ENCODE measurements around the gene SSBP3. TPM values are rescaled to one million over a fixed set of nuclear protein-coding genes. Genes with fewer than 3 reads are reported as not detected.

The SSBP3 gene
- total RNA-seq, 1 experiment from 2014 or later = 115 TPM

- TF ChIP-seq, protein P1, sequence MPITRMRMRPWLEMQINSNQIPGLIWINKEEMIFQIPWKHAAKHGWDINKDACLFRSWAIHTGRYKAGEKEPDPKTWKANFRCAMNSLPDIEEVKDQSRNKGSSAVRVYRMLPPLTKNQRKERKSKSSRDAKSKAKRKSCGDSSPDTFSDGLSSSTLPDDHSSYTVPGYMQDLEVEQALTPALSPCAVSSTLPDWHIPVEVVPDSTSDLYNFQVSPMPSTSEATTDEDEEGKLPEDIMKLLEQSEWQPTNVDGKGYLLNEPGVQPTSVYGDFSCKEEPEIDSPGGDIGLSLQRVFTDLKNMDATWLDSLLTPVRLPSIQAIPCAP (CRISPR knock-in tag; IDR thresholded peaks at IDR 0.05) = no peak
- no peak for TF ChIP-seq ARID4B (CRISPR knock-in tag; IDR thresholded peaks at IDR 0.05; ENCODE audit: borderline replicate concordance)
- TF ChIP-seq IRF2 (CRISPR knock-in tag; IDR thresholded peaks at IDR 0.05; ENCODE audit: borderline replicate concordance, low read depth) = no peak
- TF ChIP-seq SOX15 (CRISPR knock-in tag; IDR thresholded peaks at IDR 0.05) = no peak
- TF ChIP-seq ZBTB21 (CRISPR knock-in tag; IDR thresholded peaks at IDR 0.05; ENCODE audit: borderline replicate concordance) = no peak
- TF ChIP-seq E2F5 (CRISPR knock-in tag; IDR thresholded peaks at IDR 0.05) = no peak
- TF ChIP-seq, protein P2, sequence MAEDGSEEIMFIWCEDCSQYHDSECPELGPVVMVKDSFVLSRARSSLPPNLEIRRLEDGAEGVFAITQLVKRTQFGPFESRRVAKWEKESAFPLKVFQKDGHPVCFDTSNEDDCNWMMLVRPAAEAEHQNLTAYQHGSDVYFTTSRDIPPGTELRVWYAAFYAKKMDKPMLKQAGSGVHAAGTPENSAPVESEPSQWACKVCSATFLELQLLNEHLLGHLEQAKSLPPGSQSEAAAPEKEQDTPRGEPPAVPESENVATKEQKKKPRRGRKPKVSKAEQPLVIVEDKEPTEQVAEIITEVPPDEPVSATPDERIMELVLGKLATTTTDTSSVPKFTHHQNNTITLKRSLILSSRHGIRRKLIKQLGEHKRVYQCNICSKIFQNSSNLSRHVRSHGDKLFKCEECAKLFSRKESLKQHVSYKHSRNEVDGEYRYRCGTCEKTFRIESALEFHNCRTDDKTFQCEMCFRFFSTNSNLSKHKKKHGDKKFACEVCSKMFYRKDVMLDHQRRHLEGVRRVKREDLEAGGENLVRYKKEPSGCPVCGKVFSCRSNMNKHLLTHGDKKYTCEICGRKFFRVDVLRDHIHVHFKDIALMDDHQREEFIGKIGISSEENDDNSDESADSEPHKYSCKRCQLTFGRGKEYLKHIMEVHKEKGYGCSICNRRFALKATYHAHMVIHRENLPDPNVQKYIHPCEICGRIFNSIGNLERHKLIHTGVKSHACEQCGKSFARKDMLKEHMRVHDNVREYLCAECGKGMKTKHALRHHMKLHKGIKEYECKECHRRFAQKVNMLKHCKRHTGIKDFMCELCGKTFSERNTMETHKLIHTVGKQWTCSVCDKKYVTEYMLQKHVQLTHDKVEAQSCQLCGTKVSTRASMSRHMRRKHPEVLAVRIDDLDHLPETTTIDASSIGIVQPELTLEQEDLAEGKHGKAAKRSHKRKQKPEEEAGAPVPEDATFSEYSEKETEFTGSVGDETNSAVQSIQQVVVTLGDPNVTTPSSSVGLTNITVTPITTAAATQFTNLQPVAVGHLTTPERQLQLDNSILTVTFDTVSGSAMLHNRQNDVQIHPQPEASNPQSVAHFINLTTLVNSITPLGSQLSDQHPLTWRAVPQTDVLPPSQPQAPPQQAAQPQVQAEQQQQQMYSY (CRISPR knock-in tag; IDR thresholded peaks at IDR 0.05) = no peak
These were observed 205.6 kb downstream of the SSBP3 start (continued) for GRCh38 chr1:54200519-54200997.

DNA sequence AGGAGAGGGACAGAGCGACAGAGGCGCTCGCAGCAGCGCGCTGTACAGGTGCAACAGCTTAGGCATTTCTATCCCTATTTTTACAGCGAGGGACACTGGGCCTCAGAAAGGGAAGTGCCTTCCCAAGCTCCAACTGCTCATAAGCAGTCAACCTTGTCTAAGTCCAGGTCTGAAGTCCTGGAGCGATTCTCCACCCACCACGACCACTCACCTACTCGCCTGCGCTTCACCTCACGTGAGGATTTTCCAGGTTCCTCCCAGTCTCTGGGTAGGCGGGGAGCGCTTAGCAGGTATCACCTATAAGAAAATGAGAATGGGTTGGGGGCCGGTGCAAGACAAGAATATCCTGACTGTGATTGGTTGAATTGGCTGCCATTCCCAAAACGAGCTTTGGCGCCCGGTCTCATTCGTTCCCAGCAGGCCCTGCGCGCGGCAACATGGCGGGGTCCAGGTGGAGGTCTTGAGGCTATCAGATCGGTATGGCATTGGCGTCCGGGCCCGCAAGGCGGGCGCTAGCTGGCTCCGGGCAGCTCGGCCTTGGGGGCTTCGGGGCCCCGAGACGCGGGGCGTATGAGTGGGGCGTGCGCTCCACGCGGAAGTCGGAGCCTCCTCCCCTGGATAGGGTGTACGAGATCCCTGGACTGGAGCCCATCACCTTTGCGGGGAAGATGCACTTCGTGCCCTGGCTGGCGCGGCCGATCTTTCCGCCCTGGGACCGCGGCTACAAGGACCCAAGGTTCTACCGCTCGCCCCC lies 206.3 kb downstream of the SSBP3 start, which contains the start of the genes CYB5RL and MRPL37:
Gene CYB5RL, minus strand, starts transcription at position 266 of the 754 bp plus-strand sequence. CDS start 4,414 bp downstream, outside the sequence.
Gene MRPL37, plus strand, starts transcription at position 403 of the 754 bp plus-strand sequence. Its CDS starts 77 bp downstream, at position 480.
- Mint-ChIP-seq H3K27me3 (ENCODE audit: low read depth) (no peaks in the 10 kb centered on the region), H3K36me3 (peaks cover 10% of the 10 kb centered on the region), H3K4me1 (peaks cover 17% of the 10 kb centered on the region), H3K9me3 (no peaks in the 10 kb centered on the region), H3K4me3 (peak within 1 kb of the TSS; percentile 86), H3K27ac (peak within 1 kb of the TSS; percentile 39)
- CTCF ChIA-PET = interaction anchor here (0.6 to 3.5 kb wide), 8 partner anchors 19 to 290 kb away, joined by 3 to 25 read pairs (median 4); no protein-coding TSS in a partner anchor
- peak; percentile 93 for DNase-seq (ENCODE audit: low spot score)
- POLR2A ChIA-PET = interaction anchor here (1.1 to 1.5 kb wide), 2 partner anchors 206 to 208 kb away, joined by 4 to 5 read pairs; partner anchors contain the start of gene SSBP3
- ATAC-seq = peak; percentile 99
- TF ChIP-seq ERG (CRISPR knock-in tag; IDR thresholded peaks at IDR 0.05) (no peak), NR1H2 (CRISPR knock-in tag; IDR thresholded peaks at IDR 0.05) (no peak), MXD4 (CRISPR knock-in tag; IDR thresholded peaks at IDR 0.05; ENCODE audit: borderline replicate concordance) (no peak), FOXP1 (CRISPR knock-in tag; IDR thresholded peaks at IDR 0.05; ENCODE audit: borderline replicate concordance) (no peak), MYBL2 (CRISPR knock-in tag; IDR thresholded peaks at IDR 0.05) (no peak)
- TF ChIP-seq, protein P3, sequence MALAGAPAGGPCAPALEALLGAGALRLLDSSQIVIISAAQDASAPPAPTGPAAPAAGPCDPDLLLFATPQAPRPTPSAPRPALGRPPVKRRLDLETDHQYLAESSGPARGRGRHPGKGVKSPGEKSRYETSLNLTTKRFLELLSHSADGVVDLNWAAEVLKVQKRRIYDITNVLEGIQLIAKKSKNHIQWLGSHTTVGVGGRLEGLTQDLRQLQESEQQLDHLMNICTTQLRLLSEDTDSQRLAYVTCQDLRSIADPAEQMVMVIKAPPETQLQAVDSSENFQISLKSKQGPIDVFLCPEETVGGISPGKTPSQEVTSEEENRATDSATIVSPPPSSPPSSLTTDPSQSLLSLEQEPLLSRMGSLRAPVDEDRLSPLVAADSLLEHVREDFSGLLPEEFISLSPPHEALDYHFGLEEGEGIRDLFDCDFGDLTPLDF (CRISPR knock-in tag; IDR thresholded peaks at IDR 0.05) = no peak
- TF ChIP-seq, protein P4, sequence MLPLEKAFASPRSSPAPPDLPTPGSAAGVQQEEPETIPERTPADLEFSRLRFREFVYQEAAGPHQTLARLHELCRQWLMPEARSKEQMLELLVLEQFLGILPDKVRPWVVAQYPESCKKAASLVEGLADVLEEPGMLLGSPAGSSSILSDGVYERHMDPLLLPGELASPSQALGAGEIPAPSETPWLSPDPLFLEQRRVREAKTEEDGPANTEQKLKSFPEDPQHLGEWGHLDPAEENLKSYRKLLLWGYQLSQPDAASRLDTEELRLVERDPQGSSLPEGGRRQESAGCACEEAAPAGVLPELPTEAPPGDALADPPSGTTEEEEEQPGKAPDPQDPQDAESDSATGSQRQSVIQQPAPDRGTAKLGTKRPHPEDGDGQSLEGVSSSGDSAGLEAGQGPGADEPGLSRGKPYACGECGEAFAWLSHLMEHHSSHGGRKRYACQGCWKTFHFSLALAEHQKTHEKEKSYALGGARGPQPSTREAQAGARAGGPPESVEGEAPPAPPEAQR (CRISPR knock-in tag; IDR thresholded peaks at IDR 0.05) = no peak
- TF ChIP-seq, protein P5, sequence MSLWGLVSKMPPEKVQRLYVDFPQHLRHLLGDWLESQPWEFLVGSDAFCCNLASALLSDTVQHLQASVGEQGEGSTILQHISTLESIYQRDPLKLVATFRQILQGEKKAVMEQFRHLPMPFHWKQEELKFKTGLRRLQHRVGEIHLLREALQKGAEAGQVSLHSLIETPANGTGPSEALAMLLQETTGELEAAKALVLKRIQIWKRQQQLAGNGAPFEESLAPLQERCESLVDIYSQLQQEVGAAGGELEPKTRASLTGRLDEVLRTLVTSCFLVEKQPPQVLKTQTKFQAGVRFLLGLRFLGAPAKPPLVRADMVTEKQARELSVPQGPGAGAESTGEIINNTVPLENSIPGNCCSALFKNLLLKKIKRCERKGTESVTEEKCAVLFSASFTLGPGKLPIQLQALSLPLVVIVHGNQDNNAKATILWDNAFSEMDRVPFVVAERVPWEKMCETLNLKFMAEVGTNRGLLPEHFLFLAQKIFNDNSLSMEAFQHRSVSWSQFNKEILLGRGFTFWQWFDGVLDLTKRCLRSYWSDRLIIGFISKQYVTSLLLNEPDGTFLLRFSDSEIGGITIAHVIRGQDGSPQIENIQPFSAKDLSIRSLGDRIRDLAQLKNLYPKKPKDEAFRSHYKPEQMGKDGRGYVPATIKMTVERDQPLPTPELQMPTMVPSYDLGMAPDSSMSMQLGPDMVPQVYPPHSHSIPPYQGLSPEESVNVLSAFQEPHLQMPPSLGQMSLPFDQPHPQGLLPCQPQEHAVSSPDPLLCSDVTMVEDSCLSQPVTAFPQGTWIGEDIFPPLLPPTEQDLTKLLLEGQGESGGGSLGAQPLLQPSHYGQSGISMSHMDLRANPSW (CRISPR knock-in tag; conservative IDR thresholded peaks at IDR 0.05; ENCODE audit: low read depth) = no peak
- TF ChIP-seq, protein P6, sequence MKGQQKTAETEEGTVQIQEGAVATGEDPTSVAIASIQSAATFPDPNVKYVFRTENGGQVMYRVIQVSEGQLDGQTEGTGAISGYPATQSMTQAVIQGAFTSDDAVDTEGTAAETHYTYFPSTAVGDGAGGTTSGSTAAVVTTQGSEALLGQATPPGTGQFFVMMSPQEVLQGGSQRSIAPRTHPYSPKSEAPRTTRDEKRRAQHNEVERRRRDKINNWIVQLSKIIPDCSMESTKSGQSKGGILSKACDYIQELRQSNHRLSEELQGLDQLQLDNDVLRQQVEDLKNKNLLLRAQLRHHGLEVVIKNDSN (CRISPR knock-in tag; IDR thresholded peaks at IDR 0.05) = peak; percentile 76

Measured in WTC11 (cell line).